H1 (cell line): ENCODE measurements around the gene SRF. TPM values are rescaled to one million over a fixed set of nuclear protein-coding genes. Genes with fewer than 3 reads are reported as not detected.

Experiments
- SRF ChIP-seq: IDR thresholded peaks from 2 replicates; pipeline ENCODE4 v1.6.1; 2011; ENCODE audit warnings: mild to moderate bottlenecking, low read depth, low read length, moderate library complexity
- polyA plus RNA-seq, 7 experiments: library from polyadenylated mRNA; depleted of rRNA in 3 of 7; stranded (reverse) in 5 of 7; unstranded in 2 of 7; fragments of >200 nt in 5 of 7; fragments of 200-250 nt in 2 of 7; gene quantifications; 1 replicate in 5 of 7; 2 replicates in 1 of 7; 4 replicates in 1 of 7; pipeline versions ENCODE4 v1.2.1 to v1.2.3, GENCODE V29; 2011 to 2013; ENCODE audit warnings: missing spikeins in 2 of 7, mixed read lengths in 2 of 7
- total RNA-seq: library from RNA; stranded (reverse); fragmentation: NEBNext Ultra II Directional; extraction: Animal tissue kit (Norgen Biotek cat#: 25700); gene quantifications from 2 replicates; pipeline ENCODE4 v1.2.1, GENCODE V29; 2021
- TF ChIP-seq, protein P1 (sequence below): IDR thresholded peaks from 2 replicates; pipeline ENCODE4 v1.6.1; 2011; ENCODE audit warnings: low read length, improper control_type of control experiment

Gene SRF
- total and polyA plus RNA-seq, 2 of the 8 experiments (the other 6 are each of a cell fraction or from before 2014, with no cell fraction given): 49.0 to 69.5 TPM

DNA sequence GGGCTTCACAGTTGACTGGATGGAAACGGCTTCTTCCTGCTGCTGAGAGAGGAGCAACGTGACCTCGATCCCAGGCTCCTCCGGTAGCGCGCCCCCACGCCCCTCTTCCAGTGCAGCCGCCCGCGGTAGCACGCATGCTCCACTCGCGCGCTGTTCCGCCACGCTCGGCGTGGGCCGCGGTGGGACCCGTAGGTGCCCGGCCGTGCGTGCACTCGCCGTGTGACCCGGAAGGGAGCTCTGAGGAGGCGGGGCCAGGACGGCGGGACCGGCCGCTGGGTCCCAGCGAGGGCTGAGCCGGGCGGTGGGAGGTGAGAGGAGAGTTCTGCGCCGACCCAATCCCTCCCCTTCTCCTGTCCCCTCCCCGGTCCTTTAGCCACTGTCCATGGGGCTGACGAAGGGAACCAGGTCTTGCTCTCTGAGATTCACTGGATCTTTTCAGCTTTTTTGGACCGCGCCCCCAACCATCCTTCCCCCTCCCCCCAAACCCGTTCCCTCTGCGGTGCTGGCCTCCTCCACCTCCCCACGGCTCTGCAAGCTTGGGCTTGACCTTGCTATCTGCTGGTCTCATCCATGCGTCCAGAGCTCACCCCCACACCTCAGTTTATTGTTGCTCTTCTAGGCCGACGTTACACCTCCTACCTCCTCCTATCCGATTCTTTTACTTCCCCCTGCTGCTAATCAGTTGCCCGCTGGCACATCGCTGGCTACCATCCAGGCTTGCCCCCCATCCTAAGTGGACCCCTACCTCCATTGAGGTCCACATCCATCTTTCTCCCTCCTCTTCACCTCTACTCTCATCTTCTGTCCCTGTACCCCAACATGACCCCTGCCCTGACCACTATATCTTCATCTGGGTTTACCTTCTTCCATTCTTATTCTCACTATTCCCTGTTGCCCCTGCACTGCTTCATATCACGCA lies 11.1 kb downstream of the SRF start, which contains the start of gene CUL9 (continued):
- TF ChIP-seq, protein P1, sequence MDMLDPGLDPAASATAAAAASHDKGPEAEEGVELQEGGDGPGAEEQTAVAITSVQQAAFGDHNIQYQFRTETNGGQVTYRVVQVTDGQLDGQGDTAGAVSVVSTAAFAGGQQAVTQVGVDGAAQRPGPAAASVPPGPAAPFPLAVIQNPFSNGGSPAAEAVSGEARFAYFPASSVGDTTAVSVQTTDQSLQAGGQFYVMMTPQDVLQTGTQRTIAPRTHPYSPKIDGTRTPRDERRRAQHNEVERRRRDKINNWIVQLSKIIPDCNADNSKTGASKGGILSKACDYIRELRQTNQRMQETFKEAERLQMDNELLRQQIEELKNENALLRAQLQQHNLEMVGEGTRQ: 0 out of 2 replicates have a peak, but pooled peaks have one; percentile 1
- no peak for TF ChIP-seq SRF
